SK-N-SH treated with all-trans-retinoic acid at 6 μM for 48 hours (cell line): ENCODE data around the gene TMOD4.

Source experiments
- ZC3H10 ChIP-seq: fragments of 250-450 bp; sonication (Bioruptor Pico); IDR thresholded peaks from 2 replicates; pipeline ENCODE4 v1.5.1; 2021; ENCODE audit warnings: mild to moderate bottlenecking, moderate library complexity
- ZNF8 ChIP-seq: fragments of 450-650 bp; formaldehyde crosslinking; IDR thresholded peaks from 2 replicates; pipeline ENCODE4 v1.5.0; 2020; ENCODE audit warnings: mild to moderate bottlenecking, moderate library complexity
- TF ChIP-seq, protein P1 (sequence below): fragments of 250-450 bp; sonication (Bioruptor Pico); IDR thresholded peaks from 2 replicates; pipeline ENCODE4 v1.8.0; 2021; ENCODE audit warnings: low read depth, mild to moderate bottlenecking, moderate library complexity, borderline replicate concordance
- TF ChIP-seq, protein P2 (sequence below): fragments of 250-450 bp; sonication (Bioruptor Pico); IDR thresholded peaks from 2 replicates; pipeline ENCODE4 v1.5.0; 2020; ENCODE audit warnings: mild to moderate bottlenecking, moderate library complexity

DNA sequence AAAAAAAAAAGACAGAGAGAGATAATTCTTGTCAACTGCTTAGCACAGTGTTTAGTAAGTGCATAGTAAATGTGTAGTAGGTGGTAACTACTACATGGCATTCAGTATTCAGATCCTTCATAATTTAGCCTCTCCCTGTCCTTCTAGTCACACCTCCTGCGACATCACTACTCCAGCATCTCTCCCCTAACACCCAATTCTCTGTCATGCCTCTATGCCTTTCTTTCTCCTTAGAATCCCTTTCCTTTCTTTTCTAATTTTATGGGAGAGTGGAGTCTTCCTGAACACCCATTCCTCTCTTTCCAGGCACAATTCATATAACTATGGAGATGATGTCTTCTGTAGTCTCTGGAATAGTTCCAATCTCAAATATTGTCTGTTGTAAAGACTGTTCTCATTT is 18.1 kb upstream of the TMOD4 start:
- TF ChIP-seq, protein P1, sequence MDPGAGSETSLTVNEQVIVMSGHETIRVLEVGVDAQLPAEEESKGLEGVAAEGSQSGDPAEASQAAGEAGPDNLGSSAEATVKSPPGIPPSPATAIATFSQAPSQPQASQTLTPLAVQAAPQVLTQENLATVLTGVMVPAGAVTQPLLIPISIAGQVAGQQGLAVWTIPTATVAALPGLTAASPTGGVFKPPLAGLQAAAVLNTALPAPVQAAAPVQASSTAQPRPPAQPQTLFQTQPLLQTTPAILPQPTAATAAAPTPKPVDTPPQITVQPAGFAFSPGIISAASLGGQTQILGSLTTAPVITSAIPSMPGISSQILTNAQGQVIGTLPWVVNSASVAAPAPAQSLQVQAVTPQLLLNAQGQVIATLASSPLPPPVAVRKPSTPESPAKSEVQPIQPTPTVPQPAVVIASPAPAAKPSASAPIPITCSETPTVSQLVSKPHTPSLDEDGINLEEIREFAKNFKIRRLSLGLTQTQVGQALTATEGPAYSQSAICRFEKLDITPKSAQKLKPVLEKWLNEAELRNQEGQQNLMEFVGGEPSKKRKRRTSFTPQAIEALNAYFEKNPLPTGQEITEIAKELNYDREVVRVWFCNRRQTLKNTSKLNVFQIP (CRISPR knock-in tag): no peak
- TF ChIP-seq, protein P2, sequence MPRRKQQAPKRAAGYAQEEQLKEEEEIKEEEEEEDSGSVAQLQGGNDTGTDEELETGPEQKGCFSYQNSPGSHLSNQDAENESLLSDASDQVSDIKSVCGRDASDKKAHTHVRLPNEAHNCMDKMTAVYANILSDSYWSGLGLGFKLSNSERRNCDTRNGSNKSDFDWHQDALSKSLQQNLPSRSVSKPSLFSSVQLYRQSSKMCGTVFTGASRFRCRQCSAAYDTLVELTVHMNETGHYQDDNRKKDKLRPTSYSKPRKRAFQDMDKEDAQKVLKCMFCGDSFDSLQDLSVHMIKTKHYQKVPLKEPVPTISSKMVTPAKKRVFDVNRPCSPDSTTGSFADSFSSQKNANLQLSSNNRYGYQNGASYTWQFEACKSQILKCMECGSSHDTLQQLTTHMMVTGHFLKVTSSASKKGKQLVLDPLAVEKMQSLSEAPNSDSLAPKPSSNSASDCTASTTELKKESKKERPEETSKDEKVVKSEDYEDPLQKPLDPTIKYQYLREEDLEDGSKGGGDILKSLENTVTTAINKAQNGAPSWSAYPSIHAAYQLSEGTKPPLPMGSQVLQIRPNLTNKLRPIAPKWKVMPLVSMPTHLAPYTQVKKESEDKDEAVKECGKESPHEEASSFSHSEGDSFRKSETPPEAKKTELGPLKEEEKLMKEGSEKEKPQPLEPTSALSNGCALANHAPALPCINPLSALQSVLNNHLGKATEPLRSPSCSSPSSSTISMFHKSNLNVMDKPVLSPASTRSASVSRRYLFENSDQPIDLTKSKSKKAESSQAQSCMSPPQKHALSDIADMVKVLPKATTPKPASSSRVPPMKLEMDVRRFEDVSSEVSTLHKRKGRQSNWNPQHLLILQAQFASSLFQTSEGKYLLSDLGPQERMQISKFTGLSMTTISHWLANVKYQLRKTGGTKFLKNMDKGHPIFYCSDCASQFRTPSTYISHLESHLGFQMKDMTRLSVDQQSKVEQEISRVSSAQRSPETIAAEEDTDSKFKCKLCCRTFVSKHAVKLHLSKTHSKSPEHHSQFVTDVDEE (CRISPR knock-in tag): no peak
- TF ChIP-seq ZC3H10 (CRISPR knock-in tag) (no peak), ZNF8 (no peak)
